Psoas muscle (tissue), 8 donors: ENCODE measurements around the gene PPFIA1. TPM values are rescaled to one million over a fixed set of nuclear protein-coding genes. Genes with fewer than 3 reads are reported as not detected.
"Not testable (repeated sequence)": the region's sequence is repeated elsewhere in the genome, so short reads cannot be mapped to it uniquely, and the experiment has no call there.

Experiments used
- ATAC-seq, 4 donors: fragments of 200-7000 bp; cut with Tn5 transposase; one replicate each; pipeline ENCODE4 v1.9.1; 2020; ENCODE audit warnings: moderate library complexity in 3 of 4, mild to moderate bottlenecking in 2 of 4
- DNase-seq, 2 donors: peaks; one replicate each; pipeline ENCODE4 v3.0.0-alpha.2; 2020
- H3K27ac ChIP-seq: fragments of 200-600 bp; one replicate; pipeline ENCODE4 v1.8.0; 2022
- H3K27me3 ChIP-seq, 3 donors: fragments of 200-600 bp in 1 of 3; one replicate each; pipeline versions ENCODE4 v1.6.1 to v1.8.0; 2013 to 2022; ENCODE audit warnings: low read length in 2 of 3, mild to moderate bottlenecking in 2 of 3, moderate library complexity in 1 of 3; ENCODE audit not compliant: insufficient read depth in 3 of 3
- H3K36me3 ChIP-seq, 2 donors: fragments of 200-600 bp in 1 of 2; one replicate each; pipeline versions ENCODE4 v1.6.1 to v1.8.0; 2013 to 2022; ENCODE audit warnings: low read depth in 1 of 2, mild to moderate bottlenecking in 1 of 2, moderate library complexity in 1 of 2; ENCODE audit not compliant: insufficient read depth in 1 of 2
- H3K4me1 ChIP-seq: fragments of 200-600 bp; one replicate; pipeline ENCODE4 v1.8.0; 2022
- H3K4me3 ChIP-seq: fragments of 200-600 bp; one replicate; pipeline ENCODE4 v1.8.0; 2022; ENCODE audit warnings: mild to moderate bottlenecking
- H3K9me3 ChIP-seq: fragments of 200-600 bp; one replicate; pipeline ENCODE4 v1.8.0; 2022
- WGBS, 3 donors: extraction: QIAGEN DNeasy Blood & Tissue Kit; methylation state at CpG; one replicate each; pipeline versions ENCODE4 v1.1.6 to v1.1.7; 2013; 5-methylcytosine and 5-hydroxymethylcytosine counted together
- intact Hi-C, 2 donors: fragments of 100-400 bp; cut with DNase I; formaldehyde crosslinking; loops; one replicate each; pipeline versions ENCODE4 v1.11.0 to v1.14.2; 2022
- polyA plus RNA-seq, 3 donors: library from polyadenylated mRNA; stranded (reverse); fragments of 200-250 nt; gene quantifications; one replicate each; pipeline ENCODE4 v1.2.3, GENCODE V29; 2013
- total RNA-seq, 4 donors: library from RNA; stranded (reverse); fragmentation: NEBNext Ultra II Directional in 2 of 4; extraction: Animal tissue kit (Norgen Biotek cat#: 25700) in 2 of 4; gene quantifications; one replicate each; pipeline versions ENCODE4 v1.2.1 to v1.2.4, GENCODE V29; 2021 to 2023
- TF ChIP-seq, protein P1 (sequence below): fragments of 200-600 bp; IDR thresholded peaks from one replicate; pipeline ENCODE4 v1.8.0; 2022; ENCODE audit warnings: antibody characterized with exemption
- donor health status: healthy with polysubstance abuse.
- donor health status: DM: no; HTN: no; CAD: no; lungs with moderate emphysema.
- donor health status: Bipolar disorder and iron deficiency.
- donor health status: healthy.
- donor health status: DM: yes; HTN: yes; CAD: no.
- donor health status: DM: no; HTN: no; CAD: no.
- donor health status: DM: no; HTN: no; CAD: no.
- donor health status: DM: yes; HTN: yes; CAD: no.

PPFIA1 gene
- total and polyA plus RNA-seq, 7 donors = 16.7 to 49.5 (median 34.3) TPM

DNA sequence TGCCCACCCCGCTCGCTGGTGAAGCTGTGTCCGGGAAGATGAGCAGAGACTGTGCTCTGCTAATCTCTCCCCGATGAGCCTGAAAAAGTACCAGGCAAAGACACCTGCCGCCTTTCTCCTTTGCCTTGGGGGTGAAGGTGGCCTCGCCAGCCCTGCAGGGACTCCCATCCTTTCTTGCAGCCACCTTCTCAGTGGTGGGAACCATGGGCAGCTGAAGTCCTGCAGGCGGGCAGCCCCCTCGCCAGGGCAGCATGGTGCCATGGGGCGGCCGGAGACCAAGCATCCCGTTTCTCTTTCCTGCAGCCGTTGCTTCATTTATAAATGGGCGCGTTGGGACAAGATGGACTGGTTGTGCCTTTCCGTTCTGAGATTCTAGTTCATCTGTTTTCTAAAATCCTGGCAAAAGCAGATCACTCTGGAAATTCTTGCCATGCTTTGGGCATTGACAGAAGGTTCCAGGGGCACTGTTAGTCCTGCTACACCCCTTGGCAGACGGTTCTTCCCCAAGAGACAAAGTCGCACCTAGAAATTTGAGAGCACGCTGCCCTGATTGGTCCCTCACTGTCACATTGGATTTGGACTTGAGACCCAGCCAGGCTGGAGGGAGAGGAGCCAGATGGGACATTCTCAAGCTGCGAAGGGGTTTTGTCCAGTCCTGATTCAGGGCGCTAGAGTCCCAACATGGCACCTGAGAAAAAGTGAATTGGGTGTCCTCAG lies 135.3 kb downstream of the PPFIA1 start:
- no peak for DNase-seq
- no peak overlapping the region for H3K27ac ChIP-seq
- peaks cover 2% of the 10 kb centered on the region for H3K4me1 ChIP-seq
- H3K27me3 ChIP-seq = no peaks in the 10 kb centered on the region
- peaks cover 18 to 61% of the 10 kb centered on the region in 2 donors for H3K36me3 ChIP-seq
- no peak overlapping the region for H3K4me3 ChIP-seq
- ATAC-seq = no peak
- intact Hi-C loops = no loop called here
- WGBS, 3 donors = 82 to 87% (median 84%) methylated on average over 20 of the region's 20 CpGs
- TF ChIP-seq, protein P1, sequence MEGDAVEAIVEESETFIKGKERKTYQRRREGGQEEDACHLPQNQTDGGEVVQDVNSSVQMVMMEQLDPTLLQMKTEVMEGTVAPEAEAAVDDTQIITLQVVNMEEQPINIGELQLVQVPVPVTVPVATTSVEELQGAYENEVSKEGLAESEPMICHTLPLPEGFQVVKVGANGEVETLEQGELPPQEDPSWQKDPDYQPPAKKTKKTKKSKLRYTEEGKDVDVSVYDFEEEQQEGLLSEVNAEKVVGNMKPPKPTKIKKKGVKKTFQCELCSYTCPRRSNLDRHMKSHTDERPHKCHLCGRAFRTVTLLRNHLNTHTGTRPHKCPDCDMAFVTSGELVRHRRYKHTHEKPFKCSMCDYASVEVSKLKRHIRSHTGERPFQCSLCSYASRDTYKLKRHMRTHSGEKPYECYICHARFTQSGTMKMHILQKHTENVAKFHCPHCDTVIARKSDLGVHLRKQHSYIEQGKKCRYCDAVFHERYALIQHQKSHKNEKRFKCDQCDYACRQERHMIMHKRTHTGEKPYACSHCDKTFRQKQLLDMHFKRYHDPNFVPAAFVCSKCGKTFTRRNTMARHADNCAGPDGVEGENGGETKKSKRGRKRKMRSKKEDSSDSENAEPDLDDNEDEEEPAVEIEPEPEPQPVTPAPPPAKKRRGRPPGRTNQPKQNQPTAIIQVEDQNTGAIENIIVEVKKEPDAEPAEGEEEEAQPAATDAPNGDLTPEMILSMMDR = no peak
- no peaks in the 10 kb centered on the region for H3K9me3 ChIP-seq

DNA sequence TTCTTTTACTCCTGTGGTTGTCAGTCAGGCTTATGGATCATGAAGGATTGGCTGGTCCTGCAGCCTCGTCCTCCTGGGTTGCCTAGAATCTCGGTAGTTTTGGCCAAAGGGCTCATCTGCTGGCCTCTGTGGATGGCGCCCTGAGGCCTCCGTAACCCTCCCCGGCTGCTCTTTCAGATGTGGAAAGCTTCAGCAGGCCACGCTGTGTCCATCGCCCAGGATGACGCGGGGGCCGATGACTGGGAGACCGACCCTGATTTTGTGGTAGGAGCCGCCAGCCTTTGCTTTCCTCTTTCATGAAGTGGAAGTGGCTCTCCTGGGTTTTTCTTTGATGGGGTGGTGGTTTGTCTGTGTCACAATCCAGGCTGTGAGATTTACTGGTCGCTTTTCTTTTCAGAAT lies 136.6 kb downstream of the PPFIA1 start:
- intact Hi-C loops = no loop called here
- ATAC-seq (no peak), DNase-seq (no peak)
- TF ChIP-seq, protein P1 = no peak
- WGBS, 3 donors = 85 to 95% (median 93%) methylated on average over 13 of the region's 13 CpGs
- Histone ChIP-seq H3K27me3 (no peaks in the 10 kb centered on the region), H3K9me3 (no peaks in the 10 kb centered on the region), H3K4me1 (no peaks in the 10 kb centered on the region), H3K27ac (no peak overlapping the region), H3K36me3 (peaks cover 18 to 74% of the 10 kb centered on the region in 2 donors), H3K4me3 (no peak overlapping the region)

DNA sequence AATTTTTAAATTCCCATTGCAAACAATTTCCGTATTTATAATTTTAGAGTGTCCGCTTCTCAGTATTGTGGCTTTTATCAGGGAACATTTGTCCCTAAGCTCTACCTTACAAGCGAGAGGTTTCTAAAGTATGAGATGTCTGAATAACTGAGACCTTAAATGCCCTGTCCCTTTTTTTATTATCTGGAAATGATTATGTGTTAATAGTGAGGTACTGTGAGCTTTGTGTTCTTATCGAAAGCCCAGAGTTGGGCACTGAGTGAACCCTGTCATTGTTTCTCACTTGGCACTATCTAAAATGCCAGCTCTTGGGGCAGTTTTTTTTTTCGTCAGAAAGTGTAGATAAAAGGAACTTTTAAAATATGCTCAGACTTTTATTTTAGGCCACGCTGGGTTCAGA lies 137.3 kb downstream of the PPFIA1 start:
- Histone ChIP-seq H3K4me1 (no peaks in the 10 kb centered on the region), H3K9me3 (no peaks in the 10 kb centered on the region), H3K36me3 (peaks cover 18 to 81% of the 10 kb centered on the region in 2 donors), H3K4me3 (no peak overlapping the region), H3K27me3 (no peaks in the 10 kb centered on the region), H3K27ac (no peak overlapping the region)
- WGBS, 3 donors = 94 to 96% (median 96%) methylated on average over 6 of the region's 6 CpGs
- TF ChIP-seq, protein P1 = no peak
- no peak for ATAC-seq
- DNase-seq = no peak
- intact Hi-C loops = no loop called here

DNA sequence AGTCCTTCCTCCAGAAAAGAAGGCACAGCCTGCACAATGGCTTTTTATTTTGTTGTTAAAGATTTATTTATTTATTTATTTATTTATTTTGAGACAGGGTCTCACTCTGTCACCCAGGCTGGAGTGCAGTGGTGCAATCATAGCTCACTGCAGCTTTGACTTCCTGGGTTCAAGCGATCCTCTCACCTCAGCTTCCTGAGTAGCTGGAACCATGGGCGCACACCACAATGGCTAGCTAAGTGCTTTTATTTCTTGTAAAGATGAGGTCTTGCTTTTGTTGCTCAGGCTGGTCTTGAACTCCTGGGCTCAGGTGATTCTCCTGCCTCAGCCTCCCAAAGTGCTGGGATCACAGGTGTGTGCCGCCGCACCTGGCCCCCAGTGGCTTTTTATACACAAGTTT lies 137.8 kb downstream of the PPFIA1 start:
- intact Hi-C loops, H3K27me3 ChIP-seq, H3K9me3 ChIP-seq, H3K27ac ChIP-seq, H3K4me3 ChIP-seq, DNase-seq, ATAC-seq, H3K4me1 ChIP-seq: not testable (repeated sequence)
- H3K36me3 ChIP-seq = peaks cover 18 to 86% of the 10 kb centered on the region in 2 donors
- WGBS, 3 donors = 94 to 98% (median 95%) methylated on average over 4 of the region's 4 CpGs

DNA sequence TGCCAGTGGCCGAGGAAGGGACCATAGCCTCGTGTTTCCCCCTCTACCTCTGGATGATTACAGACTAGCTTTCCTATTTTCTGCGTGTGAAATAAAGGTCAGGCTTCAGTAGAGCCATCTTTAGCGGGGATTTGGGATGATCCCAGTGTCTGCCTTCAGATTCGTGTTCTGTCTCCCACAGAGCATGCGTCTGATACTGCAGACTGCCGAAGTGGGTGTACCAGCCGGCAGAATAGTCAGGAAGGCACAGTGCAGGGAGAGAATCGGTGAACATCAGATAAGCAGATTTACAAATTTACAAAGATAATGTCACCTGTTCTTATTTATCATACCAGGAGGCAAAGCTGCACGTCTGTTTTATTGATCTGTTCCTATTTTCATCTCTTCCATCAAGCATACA lies 138.9 kb downstream of the PPFIA1 start:
- no peak for DNase-seq
- Histone ChIP-seq H3K27ac (no peak overlapping the region), H3K4me1 (no peaks in the 10 kb centered on the region), H3K27me3 (no peaks in the 10 kb centered on the region), H3K4me3 (no peak overlapping the region), H3K36me3 (peaks cover 22 to 97% of the 10 kb centered on the region in 2 donors), H3K9me3 (no peaks in the 10 kb centered on the region)
- TF ChIP-seq, protein P1 = no peak
- WGBS, 3 donors = 89 to 90% (median 89%) methylated on average over 10 of the region's 10 CpGs
- intact Hi-C loops = no loop called here
- no peak for ATAC-seq
